CD4-positive, alpha-beta memory T cell (primary cell): ENCODE results near the gene CST5. TPM values are rescaled to one million over a fixed set of nuclear protein-coding genes. Genes with fewer than 3 reads are reported as not detected.

Source experiments
- polyA plus RNA-seq, 2 donors: library from polyadenylated mRNA; unstranded; fragments of 300-500 nt; fragmentation: Illumina TruSeq; gene quantifications; one replicate each; pipeline ENCODE4 v1.2.3, GENCODE V29; 2021
- total RNA-seq, 2 experiments: library from RNA; stranded (reverse); gene quantifications; one replicate each; pipeline ENCODE4 v1.2.3, GENCODE V29; 2021

The CST5 gene
- total and polyA plus RNA-seq, 4 experiments from 2014 or later = not detected

Other genes starting within 250 kb of the CST5 start
- gene CST3, start 241.8 kb downstream of the CST5 start, total RNA-seq = 1 to 10 TPM; 8.1 to 8.3 TPM
- 1 to 10 TPM in 1 of 2 donors, under 1 TPM in 1; 0.31 to 4.2 TPM for gene CST3, start 241.8 kb downstream of the CST5 start, polyA plus RNA-seq
- gene CST4, start 190.7 kb downstream of the CST5 start, total RNA-seq = not detected
- gene CST4, start 190.7 kb downstream of the CST5 start, polyA plus RNA-seq = not detected
- gene CST1, start 128.8 kb downstream of the CST5 start, total RNA-seq = not detected
- gene CST1, start 128.8 kb downstream of the CST5 start, polyA plus RNA-seq = not detected
- not detected for gene CST2, start 53.0 kb downstream of the CST5 start, total RNA-seq
- gene CST2, start 53.0 kb downstream of the CST5 start, polyA plus RNA-seq = not detected
- not detected for gene GGTLC1, start 109.0 kb upstream of the CST5 start, total RNA-seq
- not detected for gene GGTLC1, start 109.0 kb upstream of the CST5 start, polyA plus RNA-seq